GM10248 (cell line): ENCODE data around the gene ZNF808.
"Not testable (repeated sequence)": the region's sequence is repeated elsewhere in the genome, so short reads cannot be mapped to it uniquely, and the experiment has no call there.

ENCODE experiments used
- CTCF ChIA-PET: fragments of 300-600 bp; sonication (Branson Sonifier 250); formaldehyde crosslinking; extraction: SDS; loops from one replicate; lab custom pipeline; 2021; ENCODE audit warnings: antibody characterized with exemption; lab: Yijun Ruan, JAX
- POLR2A ChIA-PET: fragments of 350-650 bp; sonication (Branson Sonifier 250); formaldehyde crosslinking; extraction: SDS; loops from one replicate; lab custom pipeline; 2020; ENCODE audit warnings: antibody characterized with exemption; lab: Yijun Ruan, JAX
- DNase-seq: peaks from one replicate; pipeline ENCODE4 v3.0.0; 2012; ENCODE audit errors: extremely low spot score
- CTCF ChIP-seq: IDR thresholded peaks from 2 replicates; pipeline ENCODE4 v1.5.1; 2012; ENCODE audit warnings: mild to moderate bottlenecking, low read depth; ENCODE audit errors: extremely low read depth, missing control alignments, control extremely low read depth

ZNF808 gene

DNA sequence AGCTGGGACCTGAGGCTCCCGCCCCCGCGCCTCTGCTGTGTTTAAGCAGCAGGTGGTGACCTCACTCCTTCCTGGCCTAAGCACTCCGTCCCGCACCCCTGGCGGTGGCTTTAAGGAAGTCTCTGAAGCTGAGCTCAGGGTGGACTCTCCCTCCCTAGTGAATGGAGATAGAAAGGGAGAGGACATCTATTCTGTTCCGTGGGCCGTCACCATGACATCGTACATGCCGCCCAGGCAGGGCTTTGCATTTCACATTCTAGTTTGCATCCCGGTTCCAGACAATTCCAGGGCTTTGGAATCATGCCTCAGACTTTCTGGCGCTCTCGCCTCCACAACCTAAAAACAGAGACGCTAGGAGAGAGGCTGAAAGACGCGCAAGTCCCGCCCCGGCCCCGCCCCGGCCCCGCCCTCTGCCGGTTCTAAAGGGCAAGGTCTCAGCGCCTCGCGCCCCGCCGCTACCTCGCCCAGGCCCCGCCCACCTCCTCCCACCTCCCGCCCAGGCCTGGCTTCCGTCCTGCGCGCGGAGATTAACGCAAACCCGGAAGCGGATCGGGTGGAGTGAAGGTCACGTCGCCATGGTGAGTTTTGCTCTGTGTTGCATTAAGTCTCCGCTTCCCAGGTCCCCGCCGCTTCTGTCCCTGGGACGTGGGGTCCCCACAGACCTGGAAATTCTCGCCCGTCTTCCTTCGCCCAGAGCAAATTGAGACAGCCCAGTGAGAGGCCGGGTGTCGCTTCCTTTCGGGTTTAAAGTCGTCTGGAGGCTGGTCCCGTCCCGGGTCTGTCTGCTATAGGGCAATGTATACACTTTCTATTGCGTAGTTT is at the start of gene ZNF808:
Gene ZNF808 (plus strand): TSS at position 535 of the 822 bp plus-strand sequence. CDS start 15,617 bp downstream, outside the sequence.
- ChIA-PET POLR2A (interaction anchor here (0.6 kb wide), 1 partner anchor 8 kb away, joined by 8 read pairs; no protein-coding TSS in a partner anchor), CTCF (no interaction called here)
- peak; percentile 33 for TF ChIP-seq CTCF
- DNase-seq, result peak; percentile 89

GRCh38 chr19:52484111-52484743 is 43.2 kb upstream of the ZNF808 start:
- CTCF ChIA-PET, DNase-seq, POLR2A ChIA-PET: not testable (repeated sequence)

DNA sequence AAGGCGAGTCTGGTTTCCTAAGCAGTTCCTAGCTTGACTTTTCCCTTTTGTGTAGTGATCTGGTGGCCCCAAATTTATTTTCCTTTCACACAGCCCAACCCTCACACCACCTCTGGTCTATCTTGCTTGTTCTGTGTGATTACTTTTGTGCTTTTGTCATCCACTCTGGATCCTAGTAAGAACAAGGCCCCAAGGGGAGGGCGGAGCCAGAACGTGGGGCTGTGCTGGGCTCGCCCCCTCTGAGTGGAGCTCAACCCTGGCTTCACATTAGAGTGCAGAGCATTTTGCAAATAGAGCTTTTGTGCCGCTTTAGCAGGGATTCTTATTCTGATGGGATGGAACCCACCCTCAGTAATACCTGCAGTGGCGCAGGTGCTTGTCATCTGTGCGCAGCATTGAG is 42.4 kb upstream of the ZNF808 start:
- POLR2A ChIA-PET, DNase-seq, CTCF ChIA-PET: not testable (repeated sequence)

- CTCF ChIA-PET, POLR2A ChIA-PET: not testable (repeated sequence)
Measured at GRCh38 chr19:52485561-52486240, 41.8 kb upstream of the ZNF808 start.

GRCh38 chr19:52492201-52492993 is 35.1 kb upstream of the ZNF808 start:
- POLR2A ChIA-PET, result no interaction called here
- CTCF ChIA-PET, result no interaction called here

More at GRCh38 chr19:52485561-52486240, 41.8 kb upstream of the ZNF808 start:
- DNase-seq, result not testable (repeated sequence)

DNA sequence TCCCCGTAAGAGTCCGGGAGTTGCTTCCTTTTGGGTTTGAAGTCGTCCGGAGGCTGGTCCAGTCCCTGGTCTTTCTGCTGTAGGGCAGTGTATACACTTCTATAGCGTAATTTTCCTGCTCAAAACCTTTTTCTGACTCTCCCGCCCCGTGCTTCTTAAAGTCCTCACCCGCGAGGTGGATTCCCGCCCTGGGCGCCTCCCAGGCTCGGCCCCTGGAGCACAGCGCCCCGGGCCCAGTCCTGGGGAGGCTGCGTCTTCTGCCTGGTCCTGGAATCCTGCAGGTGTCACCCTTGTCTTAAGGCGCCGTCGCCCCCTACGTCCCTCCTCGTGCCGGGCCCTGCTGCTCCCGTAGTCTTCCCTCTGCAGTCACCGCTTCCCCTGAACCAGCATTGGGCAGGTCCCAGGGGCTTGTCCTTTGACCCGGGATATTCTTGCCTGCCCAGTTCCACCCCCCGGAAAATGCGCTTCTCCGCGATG is 34.4 kb upstream of the ZNF808 start:
- TF ChIP-seq CTCF, result no peak
- CTCF ChIA-PET, result no interaction called here
- peak; percentile 6 for DNase-seq
- POLR2A ChIA-PET, result no interaction called here

More at GRCh38 chr19:52492201-52492993, 35.1 kb upstream of the ZNF808 start:
- TF ChIP-seq CTCF, result no peak
- DNase-seq, result no peak

DNA sequence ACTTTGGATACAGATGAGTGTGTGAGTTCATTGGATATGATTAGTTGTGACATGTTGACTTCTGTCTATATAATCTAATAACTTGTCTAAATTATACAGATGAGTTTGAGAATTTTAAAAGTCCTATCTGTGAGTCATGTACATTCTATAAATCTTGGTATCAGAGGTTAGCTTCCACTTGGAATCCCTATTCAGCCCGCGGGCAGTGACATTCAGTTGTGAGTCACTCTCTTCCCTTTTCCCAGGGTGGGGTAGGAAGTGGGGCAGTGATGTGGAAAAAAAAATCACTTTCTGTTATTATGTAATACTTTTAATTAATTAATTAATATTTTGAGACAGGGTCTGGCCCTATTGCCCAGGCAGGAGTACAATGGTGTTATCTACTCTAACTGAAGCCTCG is 33.0 kb upstream of the ZNF808 start:
- POLR2A ChIA-PET, result no interaction called here
- CTCF ChIA-PET, result no interaction called here
- no peak for TF ChIP-seq CTCF
- no peak for DNase-seq
